ENCODE data around the gene PSEN1. TPM values are rescaled to one million over a fixed set of nuclear protein-coding genes. Genes with fewer than 3 reads are reported as not detected.

Gene PSEN1
- total RNA-seq, 1 experiment from 2014 or later, result 41.9 TPM

GRCh38 chr14:73253721-73254120 is 117.4 kb downstream of the PSEN1 start:
- no peak for DNase-seq (ENCODE audit: low spot score)
- CTCF ChIA-PET, result no interaction called here
- H3K9me3 ChIP-seq (ENCODE audit: low read depth, low read length, poor library complexity, severe bottlenecking), result no peaks in the 10 kb centered on the region
- intact Hi-C loops (cut with micrococcal nuclease; ENCODE audit: unreplicated experiment), result no loop called here
- BruUV-seq (replicated peaks), result no TSS peak
- no peak overlapping the region for H3K4me3 ChIP-seq (ENCODE audit: low read depth, low read length, poor library complexity, severe bottlenecking)
- TF ChIP-seq, protein P1, sequence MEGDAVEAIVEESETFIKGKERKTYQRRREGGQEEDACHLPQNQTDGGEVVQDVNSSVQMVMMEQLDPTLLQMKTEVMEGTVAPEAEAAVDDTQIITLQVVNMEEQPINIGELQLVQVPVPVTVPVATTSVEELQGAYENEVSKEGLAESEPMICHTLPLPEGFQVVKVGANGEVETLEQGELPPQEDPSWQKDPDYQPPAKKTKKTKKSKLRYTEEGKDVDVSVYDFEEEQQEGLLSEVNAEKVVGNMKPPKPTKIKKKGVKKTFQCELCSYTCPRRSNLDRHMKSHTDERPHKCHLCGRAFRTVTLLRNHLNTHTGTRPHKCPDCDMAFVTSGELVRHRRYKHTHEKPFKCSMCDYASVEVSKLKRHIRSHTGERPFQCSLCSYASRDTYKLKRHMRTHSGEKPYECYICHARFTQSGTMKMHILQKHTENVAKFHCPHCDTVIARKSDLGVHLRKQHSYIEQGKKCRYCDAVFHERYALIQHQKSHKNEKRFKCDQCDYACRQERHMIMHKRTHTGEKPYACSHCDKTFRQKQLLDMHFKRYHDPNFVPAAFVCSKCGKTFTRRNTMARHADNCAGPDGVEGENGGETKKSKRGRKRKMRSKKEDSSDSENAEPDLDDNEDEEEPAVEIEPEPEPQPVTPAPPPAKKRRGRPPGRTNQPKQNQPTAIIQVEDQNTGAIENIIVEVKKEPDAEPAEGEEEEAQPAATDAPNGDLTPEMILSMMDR (conservative IDR thresholded peaks at IDR 0.05; ENCODE audit: low read depth, low read length), result no peak
- no peak for TF ChIP-seq EZH2 (IDR thresholded peaks at IDR 0.05; ENCODE audit: borderline replicate concordance, low read depth, low read length, poor library complexity, severe bottlenecking)
- no peaks in the 10 kb centered on the region for H3K36me3 ChIP-seq (ENCODE audit: insufficient read depth, low read length, poor library complexity, severe bottlenecking)
- no peaks in the 10 kb centered on the region for H3K27me3 ChIP-seq (replicated peaks; ENCODE audit: insufficient read depth, low read depth, low read length, poor library complexity)
- no peaks in the 10 kb centered on the region for H3K4me1 ChIP-seq (ENCODE audit: insufficient read depth, low read length, poor library complexity, severe bottlenecking)
- no peak overlapping the region for H3K27ac ChIP-seq (ENCODE audit: low read depth, low read length, poor library complexity, severe bottlenecking)
- POLR2A ChIA-PET (ENCODE audit: low non-redundant PET), result no interaction called here

DNA sequence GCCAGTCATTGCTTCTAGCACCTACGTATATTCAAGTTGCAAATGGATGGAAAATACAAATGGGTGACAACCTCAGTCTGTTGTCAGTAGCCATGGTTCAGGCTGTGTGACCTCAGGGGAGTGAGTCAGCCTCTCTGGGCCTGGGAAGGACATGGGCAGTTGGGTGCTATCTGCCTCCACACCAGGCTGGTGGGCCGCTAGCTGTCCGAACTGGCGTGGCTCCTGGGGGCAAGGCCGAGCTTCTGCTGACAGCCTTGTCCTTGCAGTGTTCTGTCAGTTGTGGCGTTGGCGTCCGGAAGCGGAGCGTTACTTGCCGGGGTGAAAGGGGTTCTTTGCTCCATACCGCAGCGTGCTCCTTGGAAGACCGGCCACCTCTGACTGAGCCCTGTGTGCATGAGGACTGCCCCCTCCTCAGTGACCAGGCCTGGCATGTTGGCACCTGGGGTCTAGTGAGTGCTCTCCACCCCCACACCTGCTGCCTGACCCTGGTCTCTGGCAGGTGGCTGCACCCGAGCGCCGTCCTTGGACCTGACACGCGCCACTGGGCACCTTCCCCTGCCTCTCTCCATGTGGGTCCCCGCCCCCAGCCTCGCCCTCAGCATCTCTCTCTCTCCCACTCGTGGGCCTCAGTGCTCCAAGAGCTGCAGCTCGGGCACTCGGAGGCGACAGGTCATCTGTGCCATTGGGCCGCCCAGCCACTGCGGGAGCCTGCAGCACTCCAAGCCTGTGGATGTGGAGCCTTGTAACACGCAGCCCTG is 118.1 kb downstream of the PSEN1 start:
- ChIA-PET CTCF (no interaction called here), POLR2A (ENCODE audit: low non-redundant PET) (no interaction called here)
- Histone ChIP-seq H3K9me3 (ENCODE audit: low read depth, low read length, poor library complexity, severe bottlenecking) (no peaks in the 10 kb centered on the region), H3K27me3 (replicated peaks; ENCODE audit: insufficient read depth, low read depth, low read length, poor library complexity) (no peaks in the 10 kb centered on the region), H3K4me1 (ENCODE audit: insufficient read depth, low read length, poor library complexity, severe bottlenecking) (no peaks in the 10 kb centered on the region), H3K27ac (ENCODE audit: low read depth, low read length, poor library complexity, severe bottlenecking) (no peak overlapping the region), H3K4me3 (ENCODE audit: low read depth, low read length, poor library complexity, severe bottlenecking) (no peak overlapping the region), H3K36me3 (ENCODE audit: insufficient read depth, low read length, poor library complexity, severe bottlenecking) (no peaks in the 10 kb centered on the region)
- intact Hi-C loops (cut with micrococcal nuclease; ENCODE audit: unreplicated experiment), result no loop called here
- DNase-seq (ENCODE audit: low spot score), result no peak
- BruUV-seq (replicated peaks), result no TSS peak
- TF ChIP-seq, protein P1 (conservative IDR thresholded peaks at IDR 0.05; ENCODE audit: low read depth, low read length), result no peak
- no peak for TF ChIP-seq EZH2 (IDR thresholded peaks at IDR 0.05; ENCODE audit: borderline replicate concordance, low read depth, low read length, poor library complexity, severe bottlenecking)

GRCh38 chr14:73255005-73255400 is 118.7 kb downstream of the PSEN1 start:
- H3K9me3 ChIP-seq (ENCODE audit: low read depth, low read length, poor library complexity, severe bottlenecking), result no peaks in the 10 kb centered on the region
- no TSS peak for BruUV-seq (replicated peaks)
- no peaks in the 10 kb centered on the region for H3K4me1 ChIP-seq (ENCODE audit: insufficient read depth, low read length, poor library complexity, severe bottlenecking)
- CTCF ChIA-PET, result interaction anchor here (0.6 kb wide), 1 partner anchor 487 kb away, joined by 6 read pairs; no protein-coding TSS in a partner anchor
- intact Hi-C loops (cut with micrococcal nuclease; ENCODE audit: unreplicated experiment), result no loop called here
- DNase-seq (ENCODE audit: low spot score), result no peak
- H3K4me3 ChIP-seq (ENCODE audit: low read depth, low read length, poor library complexity, severe bottlenecking), result no peak overlapping the region
- no peak overlapping the region for H3K27ac ChIP-seq (ENCODE audit: low read depth, low read length, poor library complexity, severe bottlenecking)
- POLR2A ChIA-PET (ENCODE audit: low non-redundant PET), result no interaction called here
- H3K36me3 ChIP-seq (ENCODE audit: insufficient read depth, low read length, poor library complexity, severe bottlenecking), result no peaks in the 10 kb centered on the region
- H3K27me3 ChIP-seq (replicated peaks; ENCODE audit: insufficient read depth, low read depth, low read length, poor library complexity), result no peaks in the 10 kb centered on the region
- TF ChIP-seq, protein P1 (conservative IDR thresholded peaks at IDR 0.05; ENCODE audit: low read depth, low read length), result no peak
- no peak for TF ChIP-seq EZH2 (IDR thresholded peaks at IDR 0.05; ENCODE audit: borderline replicate concordance, low read depth, low read length, poor library complexity, severe bottlenecking)
